H1 (cell line): ENCODE results near the gene SLC27A4.

Experiments used
- CHD2 ChIP-seq: IDR thresholded peaks from 2 replicates; pipeline ENCODE4 v1.6.1; 2012; ENCODE audit warnings: low read length, improper control_type of control experiment
- POLR2A ChIP-seq, 2 experiments: IDR thresholded peaks; 1 replicate in 1 of 2; 2 replicates in 1 of 2; pipeline ENCODE4 v1.6.1; 2011; ENCODE audit warnings: low read depth in 2 of 2, low read length in 2 of 2, mild to moderate bottlenecking in 2 of 2; ENCODE audit errors: control extremely low read depth in 1 of 2
- RFX5 ChIP-seq: IDR thresholded peaks from 2 replicates; pipeline ENCODE4 v1.6.1; 2011; ENCODE audit warnings: low read depth, low read length, improper control_type of control experiment, borderline replicate concordance
- TF ChIP-seq, protein P1 (sequence below): IDR thresholded peaks from 2 replicates; pipeline ENCODE4 v1.6.1; 2012; ENCODE audit warnings: inconsistent platforms

DNA sequence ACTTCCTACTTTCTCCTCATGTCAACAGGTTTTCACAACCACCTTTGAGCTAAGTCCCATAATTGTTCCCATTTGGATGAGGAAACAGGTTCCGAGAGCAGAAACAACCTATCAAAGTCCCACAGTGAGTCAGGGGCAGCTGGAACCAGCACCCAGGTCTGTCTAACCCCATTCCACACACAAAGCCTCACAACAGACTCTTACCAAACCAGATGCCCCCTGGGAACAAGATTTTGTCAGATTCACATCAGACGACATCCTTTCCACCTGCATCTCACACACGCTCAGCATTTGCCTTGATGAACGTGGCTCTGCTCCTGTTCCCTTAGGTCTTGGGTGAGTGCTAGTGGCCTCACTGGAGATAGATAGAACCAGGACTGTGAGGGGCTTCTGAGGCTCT, 47.2 kb upstream of the SLC27A4 start:
- TF ChIP-seq CHD2 (no peak), POLR2A (IDR thresholded peaks at IDR 0.05; ENCODE audit: control extremely low read depth in 1 of 2, low read depth in 2 of 2, low read length in 2 of 2) (no peak), RFX5 (no peak)
- TF ChIP-seq, protein P1, sequence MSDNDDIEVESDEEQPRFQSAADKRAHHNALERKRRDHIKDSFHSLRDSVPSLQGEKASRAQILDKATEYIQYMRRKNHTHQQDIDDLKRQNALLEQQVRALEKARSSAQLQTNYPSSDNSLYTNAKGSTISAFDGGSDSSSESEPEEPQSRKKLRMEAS: no peak
